Parathyroid adenoma (tissue), 2 donors: ENCODE data around the gene HINT1.
"Not testable (repeated sequence)": the region's sequence is repeated elsewhere in the genome, so short reads cannot be mapped to it uniquely, and the experiment has no call there.

ENCODE experiments used
- H2AFZ ChIP-seq: fragments of 300-600 bp; sonication (generic); one replicate; pipeline ENCODE4 v1.7.0; 2017; ENCODE audit warnings: antibody characterized with exemption, mild to moderate bottlenecking
- H3K27ac ChIP-seq: fragments of 300-600 bp; sonication (generic); one replicate; pipeline ENCODE4 v1.7.0; 2017
- H3K27me3 ChIP-seq: fragments of 300-600 bp; sonication (generic); one replicate; pipeline ENCODE4 v1.7.0; 2017; ENCODE audit warnings: low read length; ENCODE audit not compliant: control insufficient read depth, insufficient read depth
- H3K36me3 ChIP-seq: fragments of 300-600 bp; sonication (generic); one replicate; pipeline ENCODE4 v1.7.0; 2017; ENCODE audit warnings: low read length; ENCODE audit not compliant: control insufficient read depth, insufficient read depth
- H3K4me1 ChIP-seq: fragments of 300-600 bp; sonication (generic); one replicate; pipeline ENCODE4 v1.7.0; 2017; ENCODE audit warnings: control low read depth
- H3K4me2 ChIP-seq: fragments of 300-600 bp; sonication (generic); one replicate; pipeline ENCODE4 v1.7.0; 2017; ENCODE audit warnings: low read length
- H3K4me3 ChIP-seq: fragments of 300-600 bp; sonication (generic); one replicate; pipeline ENCODE4 v1.7.0; 2017; ENCODE audit warnings: low read depth, low read length
- H3K79me2 ChIP-seq: fragments of 300-600 bp; sonication (generic); one replicate; pipeline ENCODE4 v1.7.0; 2017; ENCODE audit warnings: control low read depth
- H3K9ac ChIP-seq: fragments of 300-600 bp; sonication (generic); one replicate; pipeline ENCODE4 v1.7.0; 2017; ENCODE audit warnings: mild to moderate bottlenecking
- H3K9me3 ChIP-seq: fragments of 300-600 bp; sonication (generic); one replicate; pipeline ENCODE4 v1.7.0; 2017; ENCODE audit warnings: low read length; ENCODE audit not compliant: control insufficient read depth
- TF ChIP-seq, protein P1 (sequence below): fragments of 300-600 bp; sonication (generic); IDR thresholded peaks from one replicate; pipeline ENCODE4 v1.7.0; 2017; ENCODE audit warnings: antibody characterized with exemption, mild to moderate bottlenecking
- donor health status: primary hyperparathyroidism.

HINT1 gene

DNA sequence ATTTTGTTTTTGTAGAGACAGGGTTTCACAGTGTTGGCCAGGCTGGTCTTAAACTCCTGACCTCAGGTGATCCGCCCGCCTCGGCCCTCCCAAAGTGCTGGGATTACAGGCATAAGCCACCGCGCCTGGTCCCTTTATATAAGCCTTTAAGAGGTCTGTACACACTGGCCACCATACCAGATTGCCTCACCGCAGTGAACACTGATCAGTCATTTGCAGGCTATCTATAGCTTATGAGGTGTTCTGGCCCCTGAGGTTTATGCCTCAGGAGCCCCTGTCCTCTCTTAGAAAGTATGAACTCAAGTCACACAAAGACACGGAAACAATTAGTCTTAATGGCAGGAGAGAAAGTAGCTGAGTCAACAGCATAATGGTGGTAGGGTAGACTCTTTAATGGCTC is 14.6 kb downstream of the HINT1 start:
- TF ChIP-seq, protein P1, sequence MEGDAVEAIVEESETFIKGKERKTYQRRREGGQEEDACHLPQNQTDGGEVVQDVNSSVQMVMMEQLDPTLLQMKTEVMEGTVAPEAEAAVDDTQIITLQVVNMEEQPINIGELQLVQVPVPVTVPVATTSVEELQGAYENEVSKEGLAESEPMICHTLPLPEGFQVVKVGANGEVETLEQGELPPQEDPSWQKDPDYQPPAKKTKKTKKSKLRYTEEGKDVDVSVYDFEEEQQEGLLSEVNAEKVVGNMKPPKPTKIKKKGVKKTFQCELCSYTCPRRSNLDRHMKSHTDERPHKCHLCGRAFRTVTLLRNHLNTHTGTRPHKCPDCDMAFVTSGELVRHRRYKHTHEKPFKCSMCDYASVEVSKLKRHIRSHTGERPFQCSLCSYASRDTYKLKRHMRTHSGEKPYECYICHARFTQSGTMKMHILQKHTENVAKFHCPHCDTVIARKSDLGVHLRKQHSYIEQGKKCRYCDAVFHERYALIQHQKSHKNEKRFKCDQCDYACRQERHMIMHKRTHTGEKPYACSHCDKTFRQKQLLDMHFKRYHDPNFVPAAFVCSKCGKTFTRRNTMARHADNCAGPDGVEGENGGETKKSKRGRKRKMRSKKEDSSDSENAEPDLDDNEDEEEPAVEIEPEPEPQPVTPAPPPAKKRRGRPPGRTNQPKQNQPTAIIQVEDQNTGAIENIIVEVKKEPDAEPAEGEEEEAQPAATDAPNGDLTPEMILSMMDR: no peak
- H3K27me3 ChIP-seq: no peaks in the 10 kb centered on the region
- no peak overlapping the region for H3K4me2 ChIP-seq
- no peaks in the 10 kb centered on the region for H3K9me3 ChIP-seq
- H3K9ac ChIP-seq: no peak overlapping the region
- no peak overlapping the region for H3K4me3 ChIP-seq
- no peaks in the 10 kb centered on the region for H3K4me1 ChIP-seq
- no peak overlapping the region for H3K27ac ChIP-seq
- H3K79me2 ChIP-seq: no peaks in the 10 kb centered on the region
- H2AFZ ChIP-seq: no peak overlapping the region
- H3K36me3 ChIP-seq: no peaks in the 10 kb centered on the region

DNA sequence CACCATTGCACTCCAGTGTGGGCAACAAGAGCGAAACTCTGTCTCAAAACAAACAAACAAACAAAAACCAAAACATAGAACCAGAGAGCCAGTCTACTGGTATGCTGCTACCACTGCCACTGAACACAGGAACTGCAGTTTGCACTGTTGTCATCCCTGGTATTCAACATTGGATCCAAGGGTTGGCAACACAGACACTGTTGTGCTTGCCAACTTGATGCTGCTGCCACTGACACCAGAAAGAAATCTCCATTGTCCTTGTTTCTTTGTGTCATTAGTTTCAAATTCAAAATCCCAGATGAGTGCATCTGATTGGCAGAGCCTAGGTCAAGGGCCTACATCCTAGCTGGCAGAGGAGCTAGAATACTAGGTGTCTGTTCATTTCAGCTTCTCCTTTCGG is 16.2 kb downstream of the HINT1 start:
- H3K4me1 ChIP-seq: no peaks in the 10 kb centered on the region

DNA sequence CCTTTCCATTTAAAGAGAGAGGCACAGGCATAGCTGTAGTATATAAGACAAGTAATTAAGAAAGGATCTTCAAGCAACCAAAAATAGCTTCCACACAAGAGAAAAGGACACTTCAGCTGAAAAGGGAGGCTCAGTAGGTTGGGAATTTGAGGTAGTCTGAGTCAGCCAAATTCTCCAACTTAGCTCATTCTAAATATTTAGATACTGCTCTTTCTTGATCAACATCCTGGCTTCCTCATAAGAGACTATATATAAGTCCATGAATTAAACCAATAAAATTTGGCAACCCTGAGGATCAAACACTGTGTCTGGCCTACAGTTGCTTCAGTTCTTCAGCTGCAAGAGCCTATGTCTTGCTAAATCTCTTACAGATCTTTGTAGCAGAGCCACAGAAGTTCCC is 17.8 kb downstream of the HINT1 start:
- Histone ChIP-seq H3K27ac (no peak overlapping the region), H3K4me1 (no peaks in the 10 kb centered on the region), H3K27me3 (no peaks in the 10 kb centered on the region), H3K79me2 (no peaks in the 10 kb centered on the region), H3K9ac (no peak overlapping the region), H3K4me3 (no peak overlapping the region), H2AFZ (no peak overlapping the region), H3K4me2 (no peak overlapping the region), H3K36me3 (no peaks in the 10 kb centered on the region), H3K9me3 (no peaks in the 10 kb centered on the region)
- TF ChIP-seq, protein P1: no peak

More for the DNA sequence above, 16.2 kb downstream of the HINT1 start:
- no peaks in the 10 kb centered on the region for H3K9me3 ChIP-seq
- H3K4me3 ChIP-seq: no peak overlapping the region
- H2AFZ ChIP-seq: no peak overlapping the region
- H3K79me2 ChIP-seq: no peaks in the 10 kb centered on the region
- no peak overlapping the region for H3K27ac ChIP-seq
- no peaks in the 10 kb centered on the region for H3K27me3 ChIP-seq
- H3K36me3 ChIP-seq: no peaks in the 10 kb centered on the region
- H3K4me2 ChIP-seq: no peak overlapping the region
- TF ChIP-seq, protein P1: no peak
- H3K9ac ChIP-seq: no peak overlapping the region

DNA sequence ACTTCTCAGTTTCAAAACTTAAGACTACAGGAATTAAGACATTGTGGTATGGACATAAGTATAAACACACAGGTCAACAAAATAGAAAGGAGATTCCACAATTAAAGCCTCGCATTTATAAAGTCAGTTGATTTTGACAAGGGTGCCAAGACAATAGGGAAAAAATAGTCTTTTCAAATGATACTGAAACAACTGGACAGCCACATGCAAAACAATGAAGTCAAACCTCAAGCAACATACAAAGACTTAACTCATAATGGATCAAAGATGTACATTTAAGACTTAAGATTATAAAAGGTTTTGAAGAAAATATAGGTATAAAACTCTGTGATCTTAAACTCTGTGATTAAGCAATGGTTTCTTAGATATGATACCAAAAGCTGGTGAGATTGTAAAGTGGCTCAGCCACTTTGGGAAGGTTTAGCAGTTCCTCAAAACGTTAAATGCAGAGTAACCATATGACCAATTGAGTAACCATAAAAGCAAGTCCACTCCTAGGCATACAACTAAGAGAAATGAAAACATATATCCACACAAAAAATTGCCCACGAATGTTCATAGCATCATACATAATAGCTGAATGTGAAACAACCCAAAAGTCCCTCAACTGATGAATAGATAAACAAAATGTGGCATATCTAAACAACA is 22.0 kb downstream of the HINT1 start:
- Histone ChIP-seq H3K79me2 (no peaks in the 10 kb centered on the region), H3K27ac (no peak overlapping the region), H3K9ac (no peak overlapping the region), H3K36me3 (no peaks in the 10 kb centered on the region), H2AFZ (no peak overlapping the region), H3K4me2 (no peak overlapping the region), H3K27me3 (no peaks in the 10 kb centered on the region), H3K4me3 (no peak overlapping the region), H3K4me1 (no peaks in the 10 kb centered on the region), H3K9me3 (no peaks in the 10 kb centered on the region)
- TF ChIP-seq, protein P1: no peak

DNA sequence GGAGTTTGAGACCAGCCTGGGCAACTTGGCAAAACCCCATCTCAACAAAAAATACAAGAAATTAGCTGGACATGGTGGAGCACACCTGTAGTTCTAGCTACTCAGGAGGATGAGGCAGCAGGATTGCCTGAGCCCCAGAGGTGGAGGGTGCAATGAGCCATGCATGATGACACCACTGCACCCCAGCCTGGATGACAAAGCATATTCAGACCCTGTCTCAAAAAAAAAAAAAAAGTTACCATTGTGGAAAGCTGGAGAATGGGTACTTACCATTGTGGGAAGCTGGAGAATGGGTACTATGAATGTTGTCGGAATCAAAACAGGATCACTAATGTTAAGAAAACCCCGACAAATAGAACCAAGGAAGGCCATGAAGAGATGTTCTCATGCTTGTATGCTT is 25.7 kb downstream of the HINT1 start:
- TF ChIP-seq, protein P1: no peak
- Histone ChIP-seq H3K4me1 (no peaks in the 10 kb centered on the region), H3K4me3 (no peak overlapping the region), H3K36me3 (no peaks in the 10 kb centered on the region), H3K4me2 (no peak overlapping the region), H3K9me3 (no peaks in the 10 kb centered on the region), H3K27ac (no peak overlapping the region), H3K27me3 (no peaks in the 10 kb centered on the region), H2AFZ (no peak overlapping the region), H3K79me2 (no peaks in the 10 kb centered on the region), H3K9ac (no peak overlapping the region)

DNA sequence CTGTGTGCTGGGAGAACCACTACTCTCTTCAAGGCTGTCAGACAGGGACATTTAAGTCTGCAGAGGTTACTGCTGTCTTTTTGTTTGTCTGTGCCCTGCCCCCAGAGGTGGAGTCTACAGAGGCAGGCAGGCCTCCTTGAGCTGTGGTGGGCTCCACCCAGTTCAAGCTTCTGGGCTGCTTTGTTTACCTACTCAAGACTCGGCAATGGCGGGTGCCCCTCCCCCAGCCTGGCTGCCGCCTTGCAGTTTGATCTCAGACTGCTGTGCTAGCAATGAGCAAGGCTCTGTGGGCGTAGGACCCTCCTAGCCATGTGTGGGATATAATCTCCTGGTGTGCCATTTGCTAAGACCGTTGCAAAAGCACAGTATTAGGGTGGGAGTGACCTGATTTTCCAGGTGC is 26.6 kb downstream of the HINT1 start:
- H3K9me3 ChIP-seq, H3K79me2 ChIP-seq, H3K4me3 ChIP-seq, H3K9ac ChIP-seq, H3K4me1 ChIP-seq, H3K4me2 ChIP-seq, H3K27ac ChIP-seq, H3K36me3 ChIP-seq, H3K27me3 ChIP-seq, H2AFZ ChIP-seq: not testable (repeated sequence)

DNA sequence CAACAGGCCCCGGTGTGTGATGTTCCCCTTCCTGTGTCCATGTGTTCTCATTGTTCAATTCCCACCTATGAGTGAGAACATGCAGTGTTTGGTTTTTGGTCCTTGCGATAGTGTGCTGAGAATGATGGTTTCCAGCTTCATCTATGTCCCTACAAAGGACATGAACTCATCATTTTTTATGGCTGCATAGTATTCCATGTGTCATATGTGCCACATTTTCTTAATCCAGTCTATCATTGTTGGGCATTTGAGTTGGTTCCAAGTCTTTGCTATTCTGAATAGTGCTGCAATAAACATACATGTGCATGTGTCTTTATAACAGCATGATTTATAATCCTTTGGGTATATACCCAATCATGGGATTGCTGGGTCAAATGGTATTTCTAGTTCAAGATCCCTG is 32.0 kb downstream of the HINT1 start:
- H3K27ac ChIP-seq, H3K9ac ChIP-seq, H3K79me2 ChIP-seq, H3K4me1 ChIP-seq, H3K4me2 ChIP-seq, H3K36me3 ChIP-seq, H3K4me3 ChIP-seq, H3K27me3 ChIP-seq, H2AFZ ChIP-seq, H3K9me3 ChIP-seq: not testable (repeated sequence)
